Upper lobe of right lung (tissue), 1 donor: ENCODE results near the gene PHLDB1. TPM values are rescaled to one million over a fixed set of nuclear protein-coding genes. Genes with fewer than 3 reads are reported as not detected.

Source experiments
- ATAC-seq: fragments of 200-7000 bp; cut with Tn5 transposase; one replicate; pipeline ENCODE4 v1.9.1; 2020; ENCODE audit warnings: mild to moderate bottlenecking, moderate library complexity
- DNase-seq: peaks from one replicate; pipeline ENCODE4 v3.0.0-alpha.2; 2020
- H3K27ac ChIP-seq: fragments of 200-600 bp; one replicate; pipeline ENCODE4 v1.8.0; 2022
- H3K27me3 ChIP-seq: fragments of 200-600 bp; one replicate; pipeline ENCODE4 v1.8.0; 2022; ENCODE audit warnings: mild to moderate bottlenecking
- H3K36me3 ChIP-seq: fragments of 200-600 bp; one replicate; pipeline ENCODE4 v1.8.0; 2022
- H3K4me1 ChIP-seq: fragments of 200-600 bp; one replicate; pipeline ENCODE4 v1.8.0; 2022
- H3K4me3 ChIP-seq: fragments of 200-600 bp; one replicate; pipeline ENCODE4 v1.8.0; 2022; ENCODE audit warnings: mild to moderate bottlenecking
- H3K9me3 ChIP-seq: fragments of 200-600 bp; one replicate; pipeline ENCODE4 v1.8.0; 2022
- intact Hi-C: fragments of 100-400 bp; cut with DNase I; formaldehyde crosslinking; loops from one replicate; pipeline ENCODE4 v1.11.0; 2022
- total RNA-seq: library from RNA; stranded (reverse); fragmentation: NEBNext Ultra II Directional; extraction: Animal tissue kit (Norgen Biotek cat#: 25700); gene quantifications from one replicate; pipeline ENCODE4 v1.2.1, GENCODE V29; 2021
- TF ChIP-seq, protein P1 (sequence below): fragments of 200-600 bp; IDR thresholded peaks from one replicate; pipeline ENCODE4 v1.8.0; 2022; ENCODE audit warnings: antibody characterized with exemption
- donor health status: DM: no; HTN: yes; CAD: no; lungs with severe emphysema.

The PHLDB1 gene
- total RNA-seq, 1 donor from 2014 or later: 79.6 TPM

DNA sequence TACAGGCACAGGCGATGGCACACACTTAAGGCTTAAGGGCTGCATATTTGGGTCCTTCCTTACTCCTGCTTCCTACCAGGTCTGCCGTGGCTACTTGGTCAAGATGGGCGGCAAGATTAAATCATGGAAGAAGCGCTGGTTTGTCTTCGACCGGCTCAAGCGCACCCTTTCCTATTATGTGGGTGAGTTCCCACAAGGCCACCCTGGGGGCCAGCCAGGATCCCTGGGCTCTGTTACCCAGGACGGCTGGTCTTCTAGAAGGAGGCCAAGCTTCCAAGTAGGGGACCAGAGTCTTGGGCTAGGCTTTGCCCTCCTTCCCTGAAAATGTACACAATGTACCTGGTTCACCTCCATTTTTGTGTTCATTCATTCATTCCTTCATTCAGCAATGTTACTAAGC, 43.0 kb downstream of the PHLDB1 start:
- Histone ChIP-seq H3K36me3 (peaks cover 87% of the 10 kb centered on the region), H3K9me3 (no peaks in the 10 kb centered on the region), H3K27me3 (no peaks in the 10 kb centered on the region), H3K27ac (no peak overlapping the region), H3K4me1 (no peaks in the 10 kb centered on the region), H3K4me3 (no peak overlapping the region)
- DNase-seq (no peak), ATAC-seq (no peak)
- TF ChIP-seq, protein P1, sequence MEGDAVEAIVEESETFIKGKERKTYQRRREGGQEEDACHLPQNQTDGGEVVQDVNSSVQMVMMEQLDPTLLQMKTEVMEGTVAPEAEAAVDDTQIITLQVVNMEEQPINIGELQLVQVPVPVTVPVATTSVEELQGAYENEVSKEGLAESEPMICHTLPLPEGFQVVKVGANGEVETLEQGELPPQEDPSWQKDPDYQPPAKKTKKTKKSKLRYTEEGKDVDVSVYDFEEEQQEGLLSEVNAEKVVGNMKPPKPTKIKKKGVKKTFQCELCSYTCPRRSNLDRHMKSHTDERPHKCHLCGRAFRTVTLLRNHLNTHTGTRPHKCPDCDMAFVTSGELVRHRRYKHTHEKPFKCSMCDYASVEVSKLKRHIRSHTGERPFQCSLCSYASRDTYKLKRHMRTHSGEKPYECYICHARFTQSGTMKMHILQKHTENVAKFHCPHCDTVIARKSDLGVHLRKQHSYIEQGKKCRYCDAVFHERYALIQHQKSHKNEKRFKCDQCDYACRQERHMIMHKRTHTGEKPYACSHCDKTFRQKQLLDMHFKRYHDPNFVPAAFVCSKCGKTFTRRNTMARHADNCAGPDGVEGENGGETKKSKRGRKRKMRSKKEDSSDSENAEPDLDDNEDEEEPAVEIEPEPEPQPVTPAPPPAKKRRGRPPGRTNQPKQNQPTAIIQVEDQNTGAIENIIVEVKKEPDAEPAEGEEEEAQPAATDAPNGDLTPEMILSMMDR: no peak
- intact Hi-C loops: loop anchor here (10.0 kb wide), 1 partner anchor 46 kb away; the partner anchor contains the start of gene PHLDB1

DNA sequence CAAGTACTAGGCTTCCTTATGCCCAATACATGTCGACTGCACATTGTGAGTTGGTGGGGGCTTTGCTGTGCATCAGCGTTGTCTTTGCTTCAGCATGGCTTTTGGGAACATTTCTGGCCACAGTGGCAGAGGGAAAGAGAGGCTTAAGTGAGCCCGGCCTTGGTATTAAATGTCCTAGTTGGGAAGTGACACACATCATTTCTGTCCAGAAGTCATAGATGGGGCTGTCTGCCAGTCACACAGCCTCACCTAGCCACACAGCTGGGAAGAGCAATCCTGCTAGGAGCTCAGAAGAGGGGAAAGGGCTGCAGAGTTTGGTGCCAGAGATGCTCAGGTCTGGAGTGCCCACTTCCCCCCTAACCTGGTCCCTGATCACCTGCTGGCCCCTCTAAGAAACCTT, 44.4 kb downstream of the PHLDB1 start:
- no peak overlapping the region for H3K27ac ChIP-seq
- H3K4me3 ChIP-seq: no peak overlapping the region
- intact Hi-C loops: loop anchor here (10.0 kb wide), 1 partner anchor 47 kb away; the partner anchor contains the start of gene PHLDB1
- H3K27me3 ChIP-seq: no peaks in the 10 kb centered on the region
- DNase-seq (no peak), ATAC-seq (no peak)
- no peaks in the 10 kb centered on the region for H3K4me1 ChIP-seq
- peaks cover 88% of the 10 kb centered on the region for H3K36me3 ChIP-seq
- no peaks in the 10 kb centered on the region for H3K9me3 ChIP-seq
- TF ChIP-seq, protein P1: no peak

DNA sequence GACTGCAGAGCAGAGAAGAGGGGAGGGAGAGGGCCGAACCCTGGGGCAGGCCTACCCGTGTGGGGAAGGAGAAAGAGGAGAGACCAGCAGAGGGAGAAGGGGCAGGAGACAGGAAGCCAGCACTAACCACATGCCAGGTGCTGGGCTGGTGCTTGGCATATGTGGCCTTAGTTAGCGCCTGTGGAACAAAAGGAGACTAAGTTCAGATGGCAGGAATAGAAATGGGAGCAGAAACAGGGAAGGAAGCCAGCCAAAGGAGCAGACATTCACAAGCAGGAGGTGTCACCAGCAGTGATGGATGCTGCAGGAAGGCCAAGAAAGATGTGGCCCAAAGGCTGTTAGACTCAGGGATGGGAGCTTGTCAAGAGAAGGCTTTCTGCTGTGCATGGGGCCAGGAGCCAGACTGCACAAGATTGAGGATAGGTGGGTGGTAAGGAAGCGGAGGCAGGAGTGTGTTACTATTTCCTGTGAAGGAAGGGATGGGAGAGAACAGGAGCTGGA, 45.3 kb downstream of the PHLDB1 start:
- Histone ChIP-seq H3K9me3 (no peaks in the 10 kb centered on the region), H3K27ac (no peak overlapping the region), H3K36me3 (peaks cover 90% of the 10 kb centered on the region), H3K27me3 (no peaks in the 10 kb centered on the region), H3K4me3 (no peak overlapping the region), H3K4me1 (no peaks in the 10 kb centered on the region)
- TF ChIP-seq, protein P1: no peak
- intact Hi-C loops: loop anchor here (10.0 kb wide), 1 partner anchor 48 kb away; the partner anchor contains the start of gene PHLDB1
- DNase-seq: no peak
- ATAC-seq: peak; percentile 15

DNA sequence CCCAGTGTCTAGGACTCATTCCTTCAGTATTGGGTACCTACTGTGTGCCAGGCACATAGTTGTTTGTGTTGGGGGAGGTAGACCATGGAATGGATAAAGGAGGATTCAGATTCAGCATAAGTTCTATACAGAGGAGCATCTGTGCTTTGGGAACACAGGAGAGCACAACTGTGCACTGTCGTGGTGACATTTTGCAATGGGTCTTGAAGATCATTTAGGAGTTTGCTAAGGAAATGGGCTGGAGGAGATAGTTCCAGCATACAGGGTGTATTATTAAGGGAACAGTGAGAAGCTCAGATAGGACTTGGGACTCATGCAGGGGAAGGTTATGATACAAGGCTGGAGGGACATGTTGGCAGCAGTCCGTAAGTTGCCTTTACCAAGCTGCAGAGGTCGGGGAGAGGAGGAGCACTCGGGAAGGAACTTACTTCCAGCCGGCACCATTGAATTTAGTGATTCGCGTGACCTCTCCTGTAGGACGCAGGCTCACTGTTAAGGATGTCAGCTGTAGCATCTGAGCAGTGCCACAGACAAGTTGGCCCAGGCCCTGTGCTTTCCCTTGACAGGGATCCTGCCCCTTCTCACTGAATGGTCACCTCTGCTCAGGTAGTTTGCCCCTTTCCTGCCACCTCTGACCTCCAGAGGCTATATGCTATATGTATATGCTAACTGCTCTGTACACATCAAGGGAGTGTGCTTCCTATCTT, 46.4 kb downstream of the PHLDB1 start:
- TF ChIP-seq, protein P1: no peak
- H3K9me3 ChIP-seq: no peaks in the 10 kb centered on the region
- H3K4me1 ChIP-seq: no peaks in the 10 kb centered on the region
- H3K4me3 ChIP-seq: no peak overlapping the region
- ATAC-seq (no peak), DNase-seq (no peak)
- no peak overlapping the region for H3K27ac ChIP-seq
- intact Hi-C loops: loop anchor here (10.0 kb wide), 1 partner anchor 49 kb away; the partner anchor contains the start of gene PHLDB1
- H3K36me3 ChIP-seq: peaks cover 81% of the 10 kb centered on the region
- no peaks in the 10 kb centered on the region for H3K27me3 ChIP-seq

DNA sequence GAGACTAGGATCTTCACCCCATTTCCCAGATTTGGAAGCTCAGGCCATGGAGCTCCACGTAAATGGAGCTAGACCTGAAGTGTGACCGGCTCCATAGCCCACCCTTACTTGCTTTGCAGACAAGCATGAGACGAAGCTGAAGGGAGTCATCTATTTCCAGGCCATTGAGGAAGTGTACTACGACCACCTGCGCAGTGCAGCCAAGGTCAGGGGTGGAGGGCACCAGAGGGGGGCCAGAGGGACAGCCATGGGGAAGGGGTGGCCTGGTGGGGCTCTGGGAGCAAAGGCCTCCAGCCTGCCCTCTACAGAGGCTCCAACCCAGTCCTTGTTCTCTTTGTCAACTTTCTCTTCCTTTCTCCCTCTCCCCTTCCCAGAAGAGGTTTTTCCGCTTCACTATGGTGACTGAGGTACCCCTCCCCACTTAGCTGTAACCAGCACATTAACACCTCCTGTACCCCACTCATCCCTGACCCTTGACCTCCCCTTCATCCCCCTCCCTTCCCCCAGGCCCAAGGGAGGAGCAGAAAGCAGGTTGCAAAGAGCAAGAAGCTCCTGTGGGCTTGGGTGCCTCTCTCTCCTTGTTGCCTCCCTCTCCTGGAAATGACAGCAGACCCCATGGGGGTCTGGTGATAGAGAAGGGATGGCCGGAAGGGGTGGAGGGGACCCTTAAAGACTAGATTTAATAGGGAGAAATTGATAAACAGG, 48.2 kb downstream of the PHLDB1 start:
- H3K4me3 ChIP-seq: no peak overlapping the region
- no peaks in the 10 kb centered on the region for H3K27me3 ChIP-seq
- no peak overlapping the region for H3K27ac ChIP-seq
- TF ChIP-seq, protein P1: no peak
- ATAC-seq: no peak
- H3K9me3 ChIP-seq: no peaks in the 10 kb centered on the region
- peaks cover 63% of the 10 kb centered on the region for H3K36me3 ChIP-seq
- intact Hi-C loops: loop anchor here (10.0 kb wide), 1 partner anchor 51 kb away; the partner anchor contains the start of gene PHLDB1
- peaks cover 7% of the 10 kb centered on the region for H3K4me1 ChIP-seq
- no peak for DNase-seq
